Lower leg skin (tissue), 4 donors: ENCODE measurements around the gene SHISA4. TPM values are rescaled to one million over a fixed set of nuclear protein-coding genes. Genes with fewer than 3 reads are reported as not detected.
"Not testable (repeated sequence)": the region's sequence is repeated elsewhere in the genome, so short reads cannot be mapped to it uniquely, and the experiment has no call there.

Source experiments
- DNase-seq, 2 donors: peaks; one replicate each; pipeline ENCODE4 v3.0.0-alpha.2; 2019; ENCODE audit warnings: low spot score in 2 of 2
- H3K4me3 ChIP-seq: fragments of 200-600 bp; sonication (generic); 2 replicates; pipeline ENCODE4 v1.5.1; 2017; ENCODE audit warnings: mild to moderate bottlenecking, low read depth; ENCODE audit not compliant: poor library complexity, severe bottlenecking
- POLR2A ChIP-seq, 2 donors: fragments of 450-650 bp; IDR thresholded peaks; one replicate each; pipeline ENCODE4 v1.6.1; 2016 to 2017; ENCODE audit warnings: antibody characterized with exemption in 2 of 2, mild to moderate bottlenecking in 1 of 2, moderate library complexity in 1 of 2
- WGBS, 2 donors: methylation state at CpG; one replicate each; pipeline ENCODE4 v1.1.5; 2018; 5-methylcytosine and 5-hydroxymethylcytosine counted together
- intact Hi-C: fragments of 100-400 bp; cut with DNase I; formaldehyde crosslinking; loops from one replicate; pipeline ENCODE4 v1.15.0; 2023; ENCODE audit warnings: low total_unique reads
- total RNA-seq, 4 donors: library from RNA; depleted of rRNA; stranded (reverse); fragments of >200 nt; gene quantifications; one replicate each; pipeline ENCODE4 v1.1.0, GENCODE V29; 2016
- TF ChIP-seq, protein P1 (sequence below), 3 donors: fragments of 450-650 bp; IDR thresholded peaks; one replicate each; pipeline ENCODE4 v1.5.1; 2016; ENCODE audit warnings: antibody characterized with exemption in 3 of 3, mild to moderate bottlenecking in 3 of 3, moderate library complexity in 2 of 3

The SHISA4 gene
- total RNA-seq, 4 donors from 2014 or later, result 4.6 to 14.2 (median 7.2) TPM

DNA sequence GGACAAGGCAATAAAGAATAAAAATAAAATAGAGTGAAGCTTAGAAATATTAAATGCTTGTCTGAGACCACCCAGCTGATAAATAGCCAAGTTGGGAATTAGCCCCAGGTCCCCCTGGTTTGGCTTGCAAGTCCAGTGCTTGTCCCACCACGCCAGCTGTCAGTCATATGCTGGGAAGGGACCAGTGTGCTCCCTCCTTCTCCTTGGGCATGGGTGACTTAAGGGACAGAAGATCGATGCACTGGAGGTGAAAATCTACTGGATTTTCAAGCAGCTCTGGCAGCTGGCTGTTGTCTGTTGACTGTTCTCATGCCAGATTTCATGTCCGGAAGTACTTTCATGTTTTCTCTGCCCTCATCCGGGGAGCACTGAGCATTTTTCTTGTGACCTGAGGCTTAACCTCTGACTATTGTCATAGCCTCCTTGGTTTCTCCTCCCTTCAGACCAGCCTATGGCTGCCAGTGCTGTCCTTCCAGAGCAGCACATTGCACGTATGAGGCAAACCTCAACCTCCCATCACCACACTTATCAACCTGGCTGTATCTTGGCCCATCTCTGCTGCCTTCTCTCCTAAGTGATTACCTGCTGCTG, 45.2 kb downstream of the SHISA4 start:
- no peak for TF ChIP-seq POLR2A (IDR thresholded peaks at IDR 0.05)
- TF ChIP-seq, protein P1, sequence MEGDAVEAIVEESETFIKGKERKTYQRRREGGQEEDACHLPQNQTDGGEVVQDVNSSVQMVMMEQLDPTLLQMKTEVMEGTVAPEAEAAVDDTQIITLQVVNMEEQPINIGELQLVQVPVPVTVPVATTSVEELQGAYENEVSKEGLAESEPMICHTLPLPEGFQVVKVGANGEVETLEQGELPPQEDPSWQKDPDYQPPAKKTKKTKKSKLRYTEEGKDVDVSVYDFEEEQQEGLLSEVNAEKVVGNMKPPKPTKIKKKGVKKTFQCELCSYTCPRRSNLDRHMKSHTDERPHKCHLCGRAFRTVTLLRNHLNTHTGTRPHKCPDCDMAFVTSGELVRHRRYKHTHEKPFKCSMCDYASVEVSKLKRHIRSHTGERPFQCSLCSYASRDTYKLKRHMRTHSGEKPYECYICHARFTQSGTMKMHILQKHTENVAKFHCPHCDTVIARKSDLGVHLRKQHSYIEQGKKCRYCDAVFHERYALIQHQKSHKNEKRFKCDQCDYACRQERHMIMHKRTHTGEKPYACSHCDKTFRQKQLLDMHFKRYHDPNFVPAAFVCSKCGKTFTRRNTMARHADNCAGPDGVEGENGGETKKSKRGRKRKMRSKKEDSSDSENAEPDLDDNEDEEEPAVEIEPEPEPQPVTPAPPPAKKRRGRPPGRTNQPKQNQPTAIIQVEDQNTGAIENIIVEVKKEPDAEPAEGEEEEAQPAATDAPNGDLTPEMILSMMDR (IDR thresholded peaks at IDR 0.05), result no peak
- 49 to 50% methylated on average over 5 of the region's 5 CpGs for WGBS, 2 donors

DNA sequence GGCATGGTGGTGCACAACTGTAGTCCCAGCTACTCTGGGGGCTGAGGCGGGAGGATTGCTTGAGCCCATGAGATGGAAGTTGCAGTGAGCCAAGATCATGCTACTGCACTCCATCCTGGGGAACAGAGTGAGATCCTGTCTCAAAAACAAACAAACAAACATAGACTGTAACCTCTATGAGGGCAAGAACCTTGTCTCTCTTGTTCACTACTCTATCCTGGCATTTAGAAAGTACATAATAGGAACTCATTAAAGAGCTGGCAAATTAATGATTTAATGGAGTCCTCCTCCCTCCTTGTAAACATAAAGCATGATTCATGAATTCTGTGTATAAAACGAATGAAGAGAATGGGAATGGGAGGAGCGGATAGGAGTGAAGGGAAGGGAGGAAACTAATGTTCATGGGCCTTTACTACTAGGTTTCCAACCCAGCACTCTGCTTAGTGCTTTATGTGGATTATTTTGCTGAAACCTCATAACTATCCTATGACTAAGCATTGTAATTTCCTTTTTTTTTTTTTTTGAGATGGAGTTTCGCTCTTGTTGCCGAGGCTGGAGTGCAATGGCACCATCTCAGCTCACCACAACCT, 49.0 kb downstream of the SHISA4 start:
- DNase-seq, result no peak
- 55 to 57% methylated on average over 5 of the region's 5 CpGs for whole genome bisulfite sequencing, 2 donors
- TF ChIP-seq, protein P1 (IDR thresholded peaks at IDR 0.05), result no peak
- no peak for TF ChIP-seq POLR2A (IDR thresholded peaks at IDR 0.05)
- H3K4me3 ChIP-seq, result no peak overlapping the region
- intact Hi-C loops, result no loop called here

More for the DNA sequence above, 45.2 kb downstream of the SHISA4 start:
- DNase-seq, result peak in 1 of 2 donors; percentile 66
- intact Hi-C loops, result no loop called here
- no peak overlapping the region for H3K4me3 ChIP-seq

GRCh38 chr1:201938440-201939035, 49.8 kb downstream of the SHISA4 start:
- DNase-seq, result peak in 1 of 2 donors; percentile 82
- no peak for TF ChIP-seq POLR2A (IDR thresholded peaks at IDR 0.05)
- TF ChIP-seq, protein P1 (IDR thresholded peaks at IDR 0.05), result no peak
- 51 to 54% methylated on average over 4 of the region's 4 CpGs for WGBS, 2 donors
- H3K4me3 ChIP-seq, result no peak overlapping the region
- intact Hi-C loops, result no loop called here

GRCh38 chr1:201939148-201939547, 50.5 kb downstream of the SHISA4 start:
- H3K4me3 ChIP-seq, result no peak overlapping the region
- intact Hi-C loops, result no loop called here
- TF ChIP-seq, protein P1 (IDR thresholded peaks at IDR 0.05), result no peak
- TF ChIP-seq POLR2A (IDR thresholded peaks at IDR 0.05), result no peak
- DNase-seq, result peak in 1 of 2 donors; percentile 39
- WGBS, 2 donors, result 40 to 50% methylated on average over 4 of the region's 4 CpGs

- DNase-seq, result peak in 1 of 2 donors; percentile 32
- 67 to 72% methylated on average over 5 of the region's 5 CpGs for WGBS, 2 donors
- TF ChIP-seq, protein P1 (IDR thresholded peaks at IDR 0.05), result no peak
- TF ChIP-seq POLR2A (IDR thresholded peaks at IDR 0.05), result no peak
- no peak overlapping the region for H3K4me3 ChIP-seq
- intact Hi-C loops, result no loop called here
Observed at GRCh38 chr1:201939574-201939973, 50.9 kb downstream of the SHISA4 start.

DNA sequence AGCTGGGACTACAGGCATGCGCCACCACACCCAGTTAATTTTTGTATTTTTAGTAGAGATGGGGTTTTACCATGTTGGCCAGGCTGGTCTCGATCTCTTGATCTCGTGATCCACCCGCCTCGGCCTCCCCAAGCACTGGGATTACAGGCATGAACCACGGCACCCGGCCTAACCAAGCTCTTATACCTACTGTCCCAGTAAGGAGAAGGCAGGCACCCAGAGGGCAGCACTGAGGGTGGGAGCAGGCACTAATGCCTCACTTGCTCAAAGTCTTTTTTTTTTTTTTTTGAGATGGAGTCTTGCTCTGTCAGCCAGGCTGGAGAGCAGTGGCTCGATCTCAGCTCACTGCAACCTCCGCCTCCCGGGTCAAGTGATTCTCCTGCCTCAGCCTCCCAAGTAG, 51.6 kb downstream of the SHISA4 start:
- H3K4me3 ChIP-seq, intact Hi-C loops: not testable (repeated sequence)
- peak in 1 of 2 donors; percentile 70 for DNase-seq
- WGBS, 2 donors, result 94 to 95% methylated on average over 10 of the region's 10 CpGs
